ENCODE measurements around the gene SH2D1B. TPM values are rescaled to one million over a fixed set of nuclear protein-coding genes. Genes with fewer than 3 reads are reported as not detected.

The SH2D1B gene
- total RNA-seq, 4 donors from 2014 or later, result 0.37 to 1.4 (median 0.81) TPM

GRCh38 chr1:162387226-162388082, 24.5 kb downstream of the SH2D1B start:
- no peak for DNase-seq
- intact Hi-C loops (cut with DNase I; ENCODE audit: low total_unique reads), result no loop called here
- H3K27ac ChIP-seq, result no peak overlapping the region
- no peaks in the 10 kb centered on the region for H3K9me3 ChIP-seq
- in situ Hi-C loops (cut with MboI; ENCODE audit: low pct_ligation_motif_present in 1 of 4, low pct_unique_long_range_greater_than_20kb in 1 of 4, low sequenced_read_pairs in 3 of 4), result loop anchor here in 2 of 4 donors (10.0 to 25.0 kb wide), 2 partner anchors 333 to 600 kb away; no protein-coding TSS in a partner anchor
- peaks cover 6 to 32% (median 12%) of the 10 kb centered on the region in 4 donors for H3K4me1 ChIP-seq
- TF ChIP-seq CTCF (IDR thresholded peaks at IDR 0.05) (no peak), POLR2AphosphoS5 (IDR thresholded peaks at IDR 0.05) (no peak), POLR2A (IDR thresholded peaks at IDR 0.05) (no peak), EP300 (IDR thresholded peaks at IDR 0.05; ENCODE audit: low read depth) (no peak)
- 82 to 89% methylated on average over 18 to 20 of the region's 20 CpGs for WGBS, 2 donors (ENCODE audit: low coverage in 1 of 2)
- H3K36me3 ChIP-seq, result no peaks in the 10 kb centered on the region
- no peak overlapping the region for H3K4me3 ChIP-seq
- H3K27me3 ChIP-seq, result no peaks in the 10 kb centered on the region

GRCh38 chr1:162386292-162387225, 25.4 kb downstream of the SH2D1B start:
- Histone ChIP-seq H3K27ac (no peak overlapping the region), H3K4me1 (peaks cover 12 to 36% (median 20%) of the 10 kb centered on the region in 4 donors), H3K36me3 (no peaks in the 10 kb centered on the region), H3K27me3 (no peaks in the 10 kb centered on the region), H3K9me3 (no peaks in the 10 kb centered on the region), H3K4me3 (no peak overlapping the region)
- no peak for TF ChIP-seq POLR2A (IDR thresholded peaks at IDR 0.05)
- TF ChIP-seq POLR2AphosphoS5 (IDR thresholded peaks at IDR 0.05), result no peak
- no peak for TF ChIP-seq EP300 (IDR thresholded peaks at IDR 0.05; ENCODE audit: low read depth)
- TF ChIP-seq CTCF (IDR thresholded peaks at IDR 0.05), result no peak
- intact Hi-C loops (cut with DNase I; ENCODE audit: low total_unique reads), result no loop called here
- in situ Hi-C loops (cut with MboI; ENCODE audit: low pct_ligation_motif_present in 1 of 4, low pct_unique_long_range_greater_than_20kb in 1 of 4, low sequenced_read_pairs in 3 of 4), result loop anchor here in 2 of 4 donors (10.0 to 25.0 kb wide), 2 partner anchors 332 to 599 kb away; no protein-coding TSS in a partner anchor
- no peak for DNase-seq
- WGBS, 2 donors (ENCODE audit: low coverage in 1 of 2), result 71 to 88% methylated on average over 2 to 8 of the region's 8 CpGs

GRCh38 chr1:162385702-162386101, 26.2 kb downstream of the SH2D1B start:
- Histone ChIP-seq H3K27me3 (no peaks in the 10 kb centered on the region), H3K9me3 (no peaks in the 10 kb centered on the region), H3K36me3 (no peaks in the 10 kb centered on the region), H3K4me3 (no peak overlapping the region), H3K27ac (no peak overlapping the region), H3K4me1 (peaks cover 18 to 40% (median 24%) of the 10 kb centered on the region in 4 donors)
- no peak for DNase-seq
- 82% methylated on average over 3 of the region's 3 CpGs; no CpG with 5 or more reads in 1 of the 2 donors for WGBS, 2 donors (ENCODE audit: low coverage in 1 of 2)
- in situ Hi-C loops (cut with MboI; ENCODE audit: low pct_ligation_motif_present in 1 of 4, low pct_unique_long_range_greater_than_20kb in 1 of 4, low sequenced_read_pairs in 3 of 4) (loop anchor here in 2 of 4 donors (10.0 to 25.0 kb wide), 2 partner anchors 331 to 598 kb away; no protein-coding TSS in a partner anchor), intact Hi-C loops (cut with DNase I; ENCODE audit: low total_unique reads) (no loop called here)
- no peak for TF ChIP-seq POLR2A (IDR thresholded peaks at IDR 0.05)
- no peak for TF ChIP-seq EP300 (IDR thresholded peaks at IDR 0.05; ENCODE audit: low read depth)
- no peak for TF ChIP-seq CTCF (IDR thresholded peaks at IDR 0.05)
- TF ChIP-seq POLR2AphosphoS5 (IDR thresholded peaks at IDR 0.05), result no peak

- DNase-seq, result no peak
- intact Hi-C loops (cut with DNase I; ENCODE audit: low total_unique reads) (no loop called here), in situ Hi-C loops (cut with MboI; ENCODE audit: low pct_ligation_motif_present in 1 of 4, low pct_unique_long_range_greater_than_20kb in 1 of 4, low sequenced_read_pairs in 3 of 4) (loop anchor here in 2 of 4 donors (10.0 to 25.0 kb wide), 2 partner anchors 330 to 598 kb away; no protein-coding TSS in a partner anchor)
- Histone ChIP-seq H3K27ac (no peak overlapping the region), H3K9me3 (no peaks in the 10 kb centered on the region), H3K4me1 (peaks cover 19 to 43% (median 26%) of the 10 kb centered on the region in 4 donors), H3K36me3 (no peaks in the 10 kb centered on the region), H3K27me3 (no peaks in the 10 kb centered on the region), H3K4me3 (no peak overlapping the region)
- TF ChIP-seq POLR2AphosphoS5 (IDR thresholded peaks at IDR 0.05), result no peak
- no peak for TF ChIP-seq EP300 (IDR thresholded peaks at IDR 0.05; ENCODE audit: low read depth)
- no peak for TF ChIP-seq CTCF (IDR thresholded peaks at IDR 0.05)
- TF ChIP-seq POLR2A (IDR thresholded peaks at IDR 0.05), result no peak
- WGBS, 2 donors (ENCODE audit: low coverage in 1 of 2), result 70 to 75% methylated on average over 2 to 3 of the region's 3 CpGs
Measured at GRCh38 chr1:162385280-162385623, 26.7 kb downstream of the SH2D1B start.
